H9 (cell line): ENCODE measurements around the gene GSAP. TPM values are rescaled to one million over a fixed set of nuclear protein-coding genes. Genes with fewer than 3 reads are reported as not detected.

ENCODE experiments used
- DNase-seq: peaks from one replicate; pipeline ENCODE4 v3.0.0-alpha.2; 2017
- H2AFZ ChIP-seq: one replicate; pipeline ENCODE4 v1.6.1; 2013; ENCODE audit warnings: mild to moderate bottlenecking, low read length, control low read depth, moderate library complexity
- H2AK5ac ChIP-seq: 2 replicates; pipeline ENCODE4 v1.6.1; 2013; ENCODE audit warnings: low read length, control low read depth, mixed read lengths; ENCODE audit not compliant: insufficient read length
- H2BK120ac ChIP-seq: one replicate; pipeline ENCODE4 v1.6.1; 2013; ENCODE audit warnings: low read depth, mild to moderate bottlenecking, low read length, control low read depth, inconsistent platforms; ENCODE audit not compliant: poor library complexity, severe bottlenecking
- H2BK12ac ChIP-seq: 2 replicates; pipeline ENCODE4 v1.6.1; 2013; ENCODE audit warnings: low read length, control low read depth, mixed read lengths, low read depth; ENCODE audit not compliant: insufficient read length
- H2BK15ac ChIP-seq: 2 replicates; pipeline ENCODE4 v1.6.1; 2013; ENCODE audit warnings: low read depth, low read length, control low read depth
- H2BK20ac ChIP-seq: one replicate; pipeline ENCODE4 v1.6.1; 2013; ENCODE audit warnings: low read depth, mild to moderate bottlenecking, low read length, control low read depth, inconsistent platforms; ENCODE audit not compliant: poor library complexity, severe bottlenecking
- H2BK5ac ChIP-seq: 2 replicates; pipeline ENCODE4 v1.6.1; 2013; ENCODE audit warnings: low read length, control low read depth, mixed read lengths; ENCODE audit not compliant: insufficient read length
- H3K14ac ChIP-seq: 2 replicates; pipeline ENCODE4 v1.6.1; 2013; ENCODE audit warnings: low read length, control low read depth; ENCODE audit not compliant: insufficient read depth
- H3K18ac ChIP-seq: 2 replicates; pipeline ENCODE4 v1.6.1; 2013; ENCODE audit warnings: low read depth, mild to moderate bottlenecking, mixed read lengths, low read length, control low read depth; ENCODE audit not compliant: insufficient read length
- H3K23ac ChIP-seq: 2 replicates; pipeline ENCODE4 v1.6.1; 2013; ENCODE audit warnings: low read length, control low read depth, mixed read lengths, low read depth; ENCODE audit not compliant: insufficient read length
- H3K23me2 ChIP-seq: 2 replicates; pipeline ENCODE4 v1.6.1; 2013; ENCODE audit warnings: low read depth, mild to moderate bottlenecking, mixed read lengths, low read length, control low read depth; ENCODE audit not compliant: insufficient read length, poor library complexity, severe bottlenecking
- H3K27ac ChIP-seq: 2 replicates; pipeline ENCODE4 v1.5.1; 2013; ENCODE audit warnings: low read length, control low read depth, mixed read lengths, low read depth; ENCODE audit not compliant: insufficient read length
- H3K27me3 ChIP-seq: 2 replicates; pipeline ENCODE4 v1.6.1; 2013; ENCODE audit warnings: low read length, control low read depth, inconsistent platforms; ENCODE audit not compliant: insufficient read depth
- H3K4ac ChIP-seq: 2 replicates; pipeline ENCODE4 v1.6.1; 2013; ENCODE audit warnings: low read depth, mild to moderate bottlenecking, control low read depth, inconsistent platforms, low read length, moderate library complexity
- H3K4me1 ChIP-seq: 2 replicates; pipeline ENCODE4 v1.6.1; 2013; ENCODE audit warnings: low read length, control low read depth, inconsistent platforms; ENCODE audit not compliant: insufficient read depth
- H3K4me2 ChIP-seq: 2 replicates; pipeline ENCODE4 v1.6.1; 2013; ENCODE audit warnings: low read length, control low read depth, mixed read lengths; ENCODE audit not compliant: insufficient read length, insufficient read depth
- H3K56ac ChIP-seq: 2 replicates; pipeline ENCODE4 v1.6.1; 2013; ENCODE audit warnings: low read depth, mild to moderate bottlenecking, mixed read lengths, low read length, control low read depth; ENCODE audit not compliant: insufficient read length
- H3K79me1 ChIP-seq: 2 replicates; pipeline ENCODE4 v1.6.1; 2013; ENCODE audit warnings: low read depth, mild to moderate bottlenecking, moderate library complexity, low read length, control low read depth, inconsistent platforms; ENCODE audit not compliant: insufficient read depth, poor library complexity, severe bottlenecking
- H3K79me2 ChIP-seq: 2 replicates; pipeline ENCODE4 v1.6.1; 2013; ENCODE audit warnings: low read length, control low read depth, inconsistent platforms; ENCODE audit not compliant: insufficient read depth
- H3K9ac ChIP-seq: 2 replicates; pipeline ENCODE4 v1.6.1; 2013; ENCODE audit warnings: low read length, control low read depth, mixed read lengths; ENCODE audit not compliant: insufficient read length; ENCODE audit errors: extremely low read depth
- H3K9me3 ChIP-seq: one replicate; pipeline ENCODE4 v1.6.1; 2013; ENCODE audit warnings: low read depth, low read length, inconsistent platforms; ENCODE audit not compliant: control insufficient read depth
- H3T11ph ChIP-seq: one replicate; pipeline ENCODE4 v1.6.1; 2013; ENCODE audit warnings: mild to moderate bottlenecking, low read length, control low read depth, inconsistent platforms
- H4K20me1 ChIP-seq: one replicate; pipeline ENCODE4 v1.6.1; 2013; ENCODE audit not compliant: control insufficient read depth, insufficient read length, insufficient read depth
- H4K5ac ChIP-seq: 2 replicates; pipeline ENCODE4 v1.6.1; 2013; ENCODE audit warnings: low read depth, mild to moderate bottlenecking, mixed read lengths, low read length, control low read depth; ENCODE audit not compliant: insufficient read length
- H4K8ac ChIP-seq: replicated peaks from 2 replicates; pipeline ENCODE4 v1.6.1; 2013; ENCODE audit warnings: low read length, control low read depth, mixed read lengths, low read depth; ENCODE audit not compliant: insufficient read length
- H4K91ac ChIP-seq: 2 replicates; pipeline ENCODE4 v1.6.1; 2013; ENCODE audit warnings: low read depth, mild to moderate bottlenecking, moderate library complexity, mixed read lengths, low read length, control low read depth; ENCODE audit not compliant: insufficient read length
- H3K27ac Mint-ChIP-seq, 3 experiments: 2 replicates in 2 of 3; 3 replicates in 1 of 3; pipeline ENCODE4 v1.8.0; 2020 to 2021; ENCODE audit warnings: mixed read lengths in 3 of 3, mild to moderate bottlenecking in 1 of 3, moderate library complexity in 1 of 3
- H3K27me3 Mint-ChIP-seq: 2 replicates; pipeline ENCODE4 v1.8.0; 2021; ENCODE audit warnings: low read depth, mild to moderate bottlenecking, moderate library complexity, mixed read lengths
- H3K36me3 Mint-ChIP-seq, 3 experiments: 2 replicates in 2 of 3; 3 replicates in 1 of 3; pipeline ENCODE4 v1.8.0; 2020 to 2021; ENCODE audit warnings: low read depth in 3 of 3, mixed read lengths in 3 of 3; ENCODE audit not compliant: insufficient read depth in 1 of 3
- H3K4me1 Mint-ChIP-seq, 2 experiments: 2 replicates each; pipeline ENCODE4 v1.8.0; 2020; ENCODE audit warnings: mixed read lengths in 2 of 2
- H3K4me3 Mint-ChIP-seq, 2 experiments: 2 replicates in 1 of 2; 3 replicates in 1 of 2; pipeline ENCODE4 v1.8.0; 2020 to 2021; ENCODE audit warnings: mild to moderate bottlenecking in 2 of 2, mixed read lengths in 2 of 2, moderate library complexity in 1 of 2
- H3K9me3 Mint-ChIP-seq, 2 experiments: 2 replicates in 1 of 2; 3 replicates in 1 of 2; pipeline ENCODE4 v1.8.0; 2020; ENCODE audit warnings: mild to moderate bottlenecking in 2 of 2, mixed read lengths in 2 of 2, moderate library complexity in 1 of 2
- WGBS: extraction: QIAGEN DNeasy Blood & Tissue Kit; methylation state at CpG from one replicate; pipeline ENCODE4 v1.1.7; 2013; ENCODE audit warnings: missing lambda C conversion rate, low lambda C conversion rate, mixed read lengths; ENCODE audit not compliant: insufficient read length; ENCODE audit errors: extremely low coverage; 5-methylcytosine and 5-hydroxymethylcytosine counted together
- total RNA-seq: library from RNA; stranded (reverse); gene quantifications from 2 replicates; pipeline ENCODE4 v1.2.1, GENCODE V29; 2021
- TF ChIP-seq, protein P1 (sequence below): fragments of 200-600 bp; sonication (generic); conservative IDR thresholded peaks from 3 replicates; pipeline ENCODE4 v1.8.0; 2021; ENCODE audit warnings: antibody characterized with exemption, mild to moderate bottlenecking

The GSAP gene
- total RNA-seq, 1 experiment from 2014 or later, result 1.9 TPM

DNA sequence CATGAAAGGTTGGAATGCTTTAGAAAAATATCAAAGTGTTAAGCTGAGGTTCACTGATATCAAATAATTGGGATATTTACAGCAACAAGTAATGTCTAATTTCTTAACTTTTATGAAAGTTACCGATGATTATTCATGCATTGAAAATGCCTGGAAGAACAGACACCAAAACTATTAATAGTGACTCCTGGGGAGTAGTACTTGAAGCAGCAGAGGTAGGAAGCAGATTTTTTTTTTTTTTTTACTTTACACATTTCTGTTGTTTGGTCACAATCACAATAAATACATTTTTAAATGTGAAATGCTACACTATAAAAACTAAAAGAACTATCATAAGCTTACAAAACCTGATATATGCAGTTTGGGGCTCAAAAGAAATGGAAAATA is 146.1 kb downstream of the GSAP start:
- no peak overlapping the region for H2AK5ac ChIP-seq
- H4K91ac ChIP-seq, result no peak overlapping the region
- H2BK20ac ChIP-seq, result no peak overlapping the region
- H2BK5ac ChIP-seq, result no peak overlapping the region
- no peaks in the 10 kb centered on the region for H3K9me3 ChIP-seq
- no peaks in the 10 kb centered on the region for H3K79me2 ChIP-seq
- no peak overlapping the region for H3K56ac ChIP-seq
- no peak overlapping the region for H3K23ac ChIP-seq
- no peaks in the 10 kb centered on the region for H3K4me1 ChIP-seq
- no peak overlapping the region for H4K8ac ChIP-seq
- no peak overlapping the region for H4K5ac ChIP-seq
- H3K27ac Mint-ChIP-seq, result no peak overlapping the region
- H3K23me2 ChIP-seq, result no peaks in the 10 kb centered on the region
- no peak overlapping the region for H3K4me2 ChIP-seq
- WGBS, result no CpG with 5 or more reads among the region's 1 CpG
- H3K18ac ChIP-seq, result no peak overlapping the region
- H2BK120ac ChIP-seq, result no peak overlapping the region
- no peak for DNase-seq
- peaks cover 2% of the 10 kb centered on the region; the same call in 1 of the 2 replicates for H3K27me3 ChIP-seq
- no peaks in the 10 kb centered on the region for H3K36me3 Mint-ChIP-seq
- TF ChIP-seq, protein P1, sequence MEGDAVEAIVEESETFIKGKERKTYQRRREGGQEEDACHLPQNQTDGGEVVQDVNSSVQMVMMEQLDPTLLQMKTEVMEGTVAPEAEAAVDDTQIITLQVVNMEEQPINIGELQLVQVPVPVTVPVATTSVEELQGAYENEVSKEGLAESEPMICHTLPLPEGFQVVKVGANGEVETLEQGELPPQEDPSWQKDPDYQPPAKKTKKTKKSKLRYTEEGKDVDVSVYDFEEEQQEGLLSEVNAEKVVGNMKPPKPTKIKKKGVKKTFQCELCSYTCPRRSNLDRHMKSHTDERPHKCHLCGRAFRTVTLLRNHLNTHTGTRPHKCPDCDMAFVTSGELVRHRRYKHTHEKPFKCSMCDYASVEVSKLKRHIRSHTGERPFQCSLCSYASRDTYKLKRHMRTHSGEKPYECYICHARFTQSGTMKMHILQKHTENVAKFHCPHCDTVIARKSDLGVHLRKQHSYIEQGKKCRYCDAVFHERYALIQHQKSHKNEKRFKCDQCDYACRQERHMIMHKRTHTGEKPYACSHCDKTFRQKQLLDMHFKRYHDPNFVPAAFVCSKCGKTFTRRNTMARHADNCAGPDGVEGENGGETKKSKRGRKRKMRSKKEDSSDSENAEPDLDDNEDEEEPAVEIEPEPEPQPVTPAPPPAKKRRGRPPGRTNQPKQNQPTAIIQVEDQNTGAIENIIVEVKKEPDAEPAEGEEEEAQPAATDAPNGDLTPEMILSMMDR, result no peak
- H3K9ac ChIP-seq, result no peak overlapping the region
- no peaks in the 10 kb centered on the region for H3K4me1 Mint-ChIP-seq
- no peak overlapping the region for H2BK15ac ChIP-seq
- H3K79me1 ChIP-seq, result no peaks in the 10 kb centered on the region
- H2BK12ac ChIP-seq, result no peak overlapping the region
- H3K4me3 Mint-ChIP-seq, result no peak overlapping the region
- H4K20me1 ChIP-seq, result no peaks in the 10 kb centered on the region
- H3K27me3 Mint-ChIP-seq, result peaks cover 2% of the 10 kb centered on the region; the same call in 1 of the 2 replicates
- no peak overlapping the region for H3K14ac ChIP-seq
- no peak overlapping the region for H3K27ac ChIP-seq
- H3T11ph ChIP-seq, result no peak overlapping the region
- no peaks in the 10 kb centered on the region for H3K9me3 Mint-ChIP-seq
- no peak overlapping the region for H2AFZ ChIP-seq
- no peak overlapping the region for H3K4ac ChIP-seq
